Activated T-cell treated with anti-CD3 and anti-CD28 coated beads, Interleukin-2, amount 50 U/mL, for 48 hours (primary cell): Measurements from ENCODE around the gene WDR89.
"Not testable (repeated sequence)": the region's sequence is repeated elsewhere in the genome, so short reads cannot be mapped to it uniquely, and the experiment has no call there.

Experiments
- DNase-seq, 2 experiments: peaks; one replicate each; pipeline ENCODE4 v3.0.0-alpha.2; 2020

WDR89 gene

GRCh38 chr14:63641473-63642228 lies at the start of gene WDR89:
TSS of gene WDR89 (minus strand) at chr14:63641871. CDS start at chr14:63599942, 41,929 bp downstream.
- DNase-seq = peak; percentile 95 to 96

- no peak for DNase-seq
Measured at GRCh38 chr14:63689132-63689531, 47.5 kb upstream of the WDR89 start.

GRCh38 chr14:63686926-63687325 lies 45.3 kb upstream of the WDR89 start:
- no peak for DNase-seq

GRCh38 chr14:63685401-63685800 lies 43.7 kb upstream of the WDR89 start:
- DNase-seq = no peak

GRCh38 chr14:63682727-63683593 lies 41.3 kb upstream of the WDR89 start:
- DNase-seq = no peak

- no peak for DNase-seq
Measured at GRCh38 chr14:63678536-63678935, 36.9 kb upstream of the WDR89 start.

- DNase-seq = no peak
Measured at GRCh38 chr14:63677891-63678379, 36.3 kb upstream of the WDR89 start.

- DNase-seq = no peak
Measured at GRCh38 chr14:63676615-63677014, 34.9 kb upstream of the WDR89 start.

GRCh38 chr14:63673886-63674497 lies 32.3 kb upstream of the WDR89 start:
- no peak for DNase-seq

GRCh38 chr14:63673255-63673654 lies 31.6 kb upstream of the WDR89 start:
- DNase-seq = no peak

- DNase-seq = no peak
Measured at GRCh38 chr14:63672417-63673180, 30.9 kb upstream of the WDR89 start.

- DNase-seq = no peak
Measured at GRCh38 chr14:63671987-63672386, 30.3 kb upstream of the WDR89 start.

- no peak for DNase-seq
Measured at GRCh38 chr14:63670692-63671091, 29.0 kb upstream of the WDR89 start.

GRCh38 chr14:63666335-63666734 lies 24.7 kb upstream of the WDR89 start:
- no peak for DNase-seq

- no peak for DNase-seq
Measured at GRCh38 chr14:63663428-63664341, 22.0 kb upstream of the WDR89 start.

GRCh38 chr14:63662776-63663175 lies 21.1 kb upstream of the WDR89 start:
- DNase-seq = no peak

- not testable (repeated sequence) for DNase-seq
Measured at GRCh38 chr14:63661881-63662280, 20.2 kb upstream of the WDR89 start.

- DNase-seq = no peak
Measured at GRCh38 chr14:63659726-63660125, 18.1 kb upstream of the WDR89 start.

GRCh38 chr14:63656194-63656593 lies 14.5 kb upstream of the WDR89 start:
- no peak for DNase-seq

GRCh38 chr14:63654936-63655335 lies 13.3 kb upstream of the WDR89 start:
- no peak for DNase-seq

- DNase-seq = no peak
Measured at GRCh38 chr14:63654346-63654745, 12.7 kb upstream of the WDR89 start.

GRCh38 chr14:63652406-63652805 lies 10.7 kb upstream of the WDR89 start:
- no peak for DNase-seq
